ENCODE data around the gene ARHGAP23. TPM values are rescaled to one million over a fixed set of nuclear protein-coding genes. Genes with fewer than 3 reads are reported as not detected.
A peak's percentile ranks its signal among the peaks of the same experiment; 100 is the strongest.

The ARHGAP23 gene
- total RNA-seq, 1 donor from 2014 or later: 67.0 TPM

- no peak for DNase-seq
These were observed 15.2 kb downstream of the ARHGAP23 start for GRCh38 chr17:38443356-38444031.

GRCh38 chr17:38444151-38444550 lies 15.9 kb downstream of the ARHGAP23 start:
- peak; percentile 86 for DNase-seq

GRCh38 chr17:38447502-38448085 lies 19.3 kb downstream of the ARHGAP23 start:
- DNase-seq: no peak

GRCh38 chr17:38448208-38448771 lies 20.0 kb downstream of the ARHGAP23 start:
- DNase-seq: no peak

GRCh38 chr17:38449364-38449763 lies 21.1 kb downstream of the ARHGAP23 start:
- peak; percentile 86 for DNase-seq

- DNase-seq: no peak
These were observed 22.3 kb downstream of the ARHGAP23 start for GRCh38 chr17:38450557-38451029.

GRCh38 chr17:38451030-38451839 lies 23.0 kb downstream of the ARHGAP23 start:
- DNase-seq: peak; percentile 71

- DNase-seq: peak; percentile 75
These were observed 23.7 kb downstream of the ARHGAP23 start for GRCh38 chr17:38451840-38452529.

- DNase-seq: no peak
These were observed 24.5 kb downstream of the ARHGAP23 start for GRCh38 chr17:38452719-38453118.

GRCh38 chr17:38453951-38454421 lies 25.7 kb downstream of the ARHGAP23 start:
- DNase-seq: peak; percentile 76

GRCh38 chr17:38454532-38454931 lies 26.3 kb downstream of the ARHGAP23 start:
- DNase-seq: peak; percentile 78

- DNase-seq: peak; percentile 78
These were observed 27.1 kb downstream of the ARHGAP23 start for GRCh38 chr17:38455288-38455915.

GRCh38 chr17:38456031-38456815 lies 28.0 kb downstream of the ARHGAP23 start:
- peak; percentile 63 for DNase-seq

- DNase-seq: no peak
These were observed 29.5 kb downstream of the ARHGAP23 start for GRCh38 chr17:38457577-38458371.

GRCh38 chr17:38458521-38458920 lies 30.3 kb downstream of the ARHGAP23 start:
- DNase-seq: no peak

GRCh38 chr17:38459567-38459966 lies 31.3 kb downstream of the ARHGAP23 start:
- DNase-seq: no peak

- no peak for DNase-seq
These were observed 31.9 kb downstream of the ARHGAP23 start for GRCh38 chr17:38460082-38460715.

GRCh38 chr17:38460716-38461630 lies 32.7 kb downstream of the ARHGAP23 start:
- DNase-seq: no peak

Measured in tongue (tissue), 2 donors.